SU-DHL-6 (cell line): Measurements from ENCODE around the gene FFAR3.

Source experiments
- H2AFZ ChIP-seq: fragments of 200-600 bp; sonication (generic); 2 replicates; pipeline ENCODE4 v1.6.1; 2014; ENCODE audit warnings: low read depth, mild to moderate bottlenecking, moderate library complexity, mixed read lengths, antibody characterized with exemption, low read length; ENCODE audit not compliant: severe bottlenecking
- H3F3A ChIP-seq: fragments of 200-600 bp; shearing (Covaris generic); 2 replicates; pipeline ENCODE4 v1.6.0; 2016; ENCODE audit warnings: antibody characterized with exemption, mild to moderate bottlenecking; ENCODE audit not compliant: insufficient read depth
- H3K27ac ChIP-seq: fragments of 200-600 bp; sonication (generic); 2 replicates; pipeline ENCODE4 v1.5.1; 2016; ENCODE audit warnings: low read depth, mild to moderate bottlenecking, low read length, moderate library complexity, mixed read lengths
- H3K27me3 ChIP-seq: fragments of 200-600 bp; sonication (generic), shearing (Covaris generic); 2 replicates; pipeline ENCODE4 v1.6.0; 2014; ENCODE audit warnings: mild to moderate bottlenecking, low read length
- H3K36me3 ChIP-seq: fragments of 200-600 bp; sonication (generic); 2 replicates; pipeline ENCODE4 v1.6.1; 2014; ENCODE audit warnings: mild to moderate bottlenecking, low read length, mixed read lengths
- H3K4me2 ChIP-seq: fragments of 300-600, 200-600 bp; shearing (Covaris generic), sonication (generic); 2 replicates; pipeline ENCODE4 v1.6.0; 2014; ENCODE audit warnings: low read length, low read depth, mild to moderate bottlenecking; ENCODE audit not compliant: poor library complexity, severe bottlenecking
- H3K4me3 ChIP-seq: fragments of 200-600 bp; sonication (generic); 2 replicates; pipeline ENCODE4 v1.5.1; 2014; ENCODE audit warnings: antibody characterized with exemption, low read length, mild to moderate bottlenecking, mixed read lengths; ENCODE audit not compliant: insufficient read depth, poor library complexity, severe bottlenecking
- H3K79me2 ChIP-seq: fragments of 200-600 bp; sonication (generic); 2 replicates; pipeline ENCODE4 v1.6.1; 2014; ENCODE audit warnings: mild to moderate bottlenecking, low read length, moderate library complexity; ENCODE audit not compliant: insufficient read depth
- H3K9ac ChIP-seq: fragments of 200-600 bp; sonication (generic); 2 replicates; pipeline ENCODE4 v1.7.0; 2014; ENCODE audit warnings: mild to moderate bottlenecking, low read length
- H3K9me2 ChIP-seq: fragments of 200-600 bp; sonication (generic); replicated peaks from 2 replicates; pipeline ENCODE4 v1.6.1; 2014; ENCODE audit warnings: low read length; ENCODE audit not compliant: insufficient read depth
- H3K9me3 ChIP-seq: fragments of 200-600 bp; sonication (generic); 2 replicates; pipeline ENCODE4 v1.6.1; 2014; ENCODE audit warnings: low read length, mixed read lengths; ENCODE audit not compliant: insufficient read depth
- H4K20me1 ChIP-seq: fragments of 200-600 bp; sonication (generic); 2 replicates; pipeline ENCODE4 v1.6.1; 2014; ENCODE audit warnings: low read depth, mild to moderate bottlenecking, antibody characterized with exemption, low read length, moderate library complexity, mixed read lengths
- CTCF ChIP-seq: fragments of 200-600 bp; sonication (generic); IDR thresholded peaks from one replicate; pipeline ENCODE4 v1.5.1; 2017; ENCODE audit warnings: antibody characterized with exemption, mild to moderate bottlenecking, low read length, moderate library complexity; ENCODE audit not compliant: insufficient read depth, poor library complexity, severe bottlenecking
- EZH2phosphoT487 ChIP-seq: fragments of 200-600 bp; sonication (generic), shearing (Covaris generic); conservative IDR thresholded peaks from 2 replicates; pipeline ENCODE4 v1.6.1; 2018; ENCODE audit warnings: mild to moderate bottlenecking, antibody characterized with exemption, low read length, moderate library complexity, mixed read lengths

FFAR3 gene

GRCh38 chr19:35362261-35363000, 4.2 kb downstream of the FFAR3 start:
- TF ChIP-seq EZH2phosphoT487 (no peak), CTCF (no peak)
- Histone ChIP-seq H3K79me2 (no peaks in the 10 kb centered on the region), H3K36me3 (no peaks in the 10 kb centered on the region), H4K20me1 (no peaks in the 10 kb centered on the region), H3F3A (no peaks in the 10 kb centered on the region), H3K9ac (no peak overlapping the region), H3K27me3 (no peaks in the 10 kb centered on the region), H3K4me2 (no peak overlapping the region), H3K9me3 (no peaks in the 10 kb centered on the region), H3K9me2 (no peaks in the 10 kb centered on the region), H3K4me3 (no peak overlapping the region), H2AFZ (no peak overlapping the region), H3K27ac (no peak overlapping the region)

- Histone ChIP-seq H3K27ac (no peak overlapping the region), H3K79me2 (no peaks in the 10 kb centered on the region), H4K20me1 (no peaks in the 10 kb centered on the region), H3K9me3 (no peaks in the 10 kb centered on the region), H3K36me3 (no peaks in the 10 kb centered on the region), H3K27me3 (no peaks in the 10 kb centered on the region), H3K4me2 (no peak overlapping the region), H3F3A (no peaks in the 10 kb centered on the region), H3K9ac (no peak overlapping the region), H2AFZ (no peak overlapping the region), H3K4me3 (no peak overlapping the region), H3K9me2 (no peaks in the 10 kb centered on the region)
- no peak for TF ChIP-seq CTCF
- TF ChIP-seq EZH2phosphoT487: no peak
Measured at GRCh38 chr19:35363001-35363590, 4.8 kb downstream of the FFAR3 start.

- Histone ChIP-seq H3K9ac (no peak overlapping the region), H4K20me1 (no peaks in the 10 kb centered on the region), H3K36me3 (no peaks in the 10 kb centered on the region), H3K79me2 (no peaks in the 10 kb centered on the region), H3K9me3 (no peaks in the 10 kb centered on the region), H3F3A (no peaks in the 10 kb centered on the region), H3K9me2 (no peaks in the 10 kb centered on the region), H3K27me3 (no peaks in the 10 kb centered on the region), H2AFZ (no peak overlapping the region), H3K27ac (no peak overlapping the region), H3K4me3 (no peak overlapping the region), H3K4me2 (no peak overlapping the region)
- TF ChIP-seq EZH2phosphoT487 (no peak), CTCF (no peak)
Measured at GRCh38 chr19:35363711-35364425, 5.6 kb downstream of the FFAR3 start.
